Measurements from ENCODE around the gene LIX1L.
"Not testable (repeated sequence)": the region's sequence is repeated elsewhere in the genome, so short reads cannot be mapped to it uniquely, and the experiment has no call there.

The LIX1L gene

GRCh38 chr1:145927916-145928643 is 29.7 kb downstream of the LIX1L start:
- no peak for DNase-seq

GRCh38 chr1:145927063-145927886 is 30.5 kb downstream of the LIX1L start, which contains the start of gene RBM8A:
TSS of gene RBM8A (minus strand) at chr1:145927484. CDS start at chr1:145927426, 58 bp downstream.
- peak; percentile 98 for DNase-seq

DNA sequence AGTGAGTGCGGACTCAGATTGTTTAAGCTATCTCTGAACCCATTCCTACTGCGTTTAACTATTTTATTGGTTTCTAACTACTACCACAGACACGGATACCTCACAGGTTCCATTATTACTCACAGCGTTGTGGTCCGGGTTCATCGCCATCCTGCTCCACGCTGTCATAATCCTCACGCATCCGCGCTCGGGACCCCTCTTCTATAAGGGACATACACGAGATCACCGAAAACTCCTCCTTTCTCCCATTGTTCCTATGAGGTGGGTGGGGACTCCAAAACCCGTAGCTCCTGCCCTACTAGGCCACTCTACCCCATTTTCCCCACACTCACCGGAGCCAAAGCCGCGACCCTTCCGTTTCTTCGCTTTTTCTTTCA is 31.1 kb downstream of the LIX1L start:
- DNase-seq, result no peak

DNA sequence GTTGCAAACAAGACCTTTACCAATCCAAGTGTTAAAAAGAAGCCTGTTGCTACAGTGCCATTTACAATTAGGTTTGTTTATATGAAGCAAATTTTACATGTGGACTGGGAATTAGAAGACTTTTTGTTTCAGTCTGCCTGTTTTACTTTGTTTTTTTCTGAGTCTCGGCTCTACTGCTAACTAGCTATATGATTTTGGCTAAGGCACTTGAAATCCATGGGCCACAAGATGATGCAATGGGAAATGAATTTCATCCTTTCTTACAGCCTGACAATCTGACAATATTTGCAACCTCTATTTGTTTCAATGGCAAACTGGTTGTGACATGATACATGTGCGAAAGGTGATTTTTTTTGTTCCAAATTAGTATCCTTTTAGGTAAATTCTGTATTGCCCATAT is 35.6 kb downstream of the LIX1L start:
- no peak for DNase-seq

- DNase-seq, result not testable (repeated sequence)
These were observed 37.5 kb downstream of the LIX1L start for GRCh38 chr1:145920297-145920696.

DNA sequence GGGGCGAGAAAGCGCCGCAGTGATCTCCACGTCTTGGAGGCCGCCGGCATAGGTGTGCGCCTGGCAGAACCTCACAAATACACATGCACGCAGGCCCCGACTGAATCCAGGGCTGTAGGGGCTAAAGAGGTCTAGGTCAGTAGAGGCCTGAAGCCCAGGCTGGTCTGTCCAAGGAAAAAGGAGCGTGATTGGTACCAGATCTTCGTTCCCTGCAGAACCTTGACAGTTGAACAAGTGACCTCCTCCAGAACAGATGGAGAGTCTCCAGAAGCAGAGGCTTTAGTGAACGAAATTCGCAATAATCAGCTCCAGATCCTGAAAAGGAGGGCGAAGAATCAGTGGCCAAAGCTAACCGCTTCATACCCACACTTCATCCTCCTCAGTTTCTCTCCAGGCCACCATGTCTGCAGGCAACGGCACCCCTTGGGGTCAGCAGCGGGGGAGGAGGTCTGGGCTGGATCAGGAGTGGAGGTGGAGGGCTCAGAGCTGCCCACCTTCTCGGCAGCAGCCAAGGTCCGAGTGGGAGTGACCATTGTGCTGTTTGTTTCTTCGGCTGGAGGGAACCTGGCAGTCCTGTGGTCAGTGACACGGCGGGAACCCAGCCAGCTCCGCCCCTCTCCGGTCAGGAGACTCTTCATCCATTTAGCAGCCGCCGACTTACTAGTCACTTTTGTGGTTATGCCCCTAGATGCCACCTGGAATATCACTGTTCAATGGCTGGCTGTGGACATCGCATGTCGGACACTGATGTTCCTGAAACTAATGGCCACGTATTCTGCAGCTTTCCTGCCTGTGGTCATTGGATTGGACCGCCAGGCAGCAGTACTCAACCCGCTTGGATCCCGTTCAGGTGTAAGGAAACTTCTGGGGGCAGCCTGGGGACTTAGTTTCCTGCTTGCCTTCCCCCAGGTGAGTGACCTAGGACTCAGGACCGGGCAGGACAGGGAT is 38.6 kb downstream of the LIX1L start:
- DNase-seq, result no peak

- peak; percentile 95 for DNase-seq
These were observed 39.4 kb downstream of the LIX1L start, which contains the start of gene PEX11B for GRCh38 chr1:145918144-145918991. TSS of gene PEX11B (minus strand) at chr1:145918717. CDS start at chr1:145918688, 29 bp downstream.

- no peak for DNase-seq
These were observed 40.2 kb downstream of the LIX1L start for GRCh38 chr1:145917595-145917994.

DNA sequence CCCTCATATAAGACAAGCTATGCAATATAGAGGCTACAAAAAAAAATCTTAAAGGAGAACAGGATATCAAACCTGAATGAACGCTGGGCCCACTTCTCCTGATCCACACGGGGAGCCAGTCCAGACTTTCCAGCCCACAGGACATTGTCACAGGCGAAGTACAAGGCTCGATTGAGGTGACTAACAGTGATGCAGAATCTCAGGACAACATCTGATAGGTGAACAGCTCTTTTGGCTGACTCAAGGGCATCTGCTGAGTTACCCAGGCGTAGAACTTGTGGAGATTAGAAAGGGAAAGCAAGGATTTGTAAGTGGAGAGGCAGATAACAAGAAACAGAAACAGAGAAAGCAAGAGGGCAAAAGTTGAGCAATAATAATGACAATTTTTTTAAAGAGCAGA is 41.1 kb downstream of the LIX1L start:
- no peak for DNase-seq

DNA sequence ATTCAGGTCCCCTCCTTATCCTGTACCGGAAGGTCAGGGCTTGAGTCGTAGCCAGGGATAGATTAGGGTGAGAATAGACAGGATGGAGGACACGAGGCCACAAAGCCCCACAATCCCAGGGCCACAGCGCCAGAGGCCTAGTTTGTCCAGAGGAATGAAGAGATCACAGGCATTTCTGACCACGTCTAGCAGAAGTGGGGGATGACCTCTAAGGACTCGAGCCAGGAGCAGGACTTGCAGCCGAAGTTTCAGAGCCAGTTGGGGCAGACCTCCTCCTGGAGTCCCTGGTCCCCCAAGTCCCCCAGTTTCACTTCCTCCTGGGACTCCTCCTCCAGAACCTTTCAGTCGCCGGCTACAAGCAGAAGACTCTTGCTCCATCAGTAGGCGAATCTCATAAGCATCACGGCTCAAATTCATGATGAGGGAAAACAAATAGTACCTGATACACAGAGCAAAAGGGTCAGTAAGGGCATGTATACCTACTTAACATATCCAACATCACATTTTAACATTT is 45.6 kb downstream of the LIX1L start:
- DNase-seq, result no peak

GRCh38 chr1:145908653-145909052 is 49.2 kb downstream of the LIX1L start:
- no peak for DNase-seq

GRCh38 chr1:145906954-145907753 is 50.7 kb downstream of the LIX1L start:
- DNase-seq, result no peak

DNA sequence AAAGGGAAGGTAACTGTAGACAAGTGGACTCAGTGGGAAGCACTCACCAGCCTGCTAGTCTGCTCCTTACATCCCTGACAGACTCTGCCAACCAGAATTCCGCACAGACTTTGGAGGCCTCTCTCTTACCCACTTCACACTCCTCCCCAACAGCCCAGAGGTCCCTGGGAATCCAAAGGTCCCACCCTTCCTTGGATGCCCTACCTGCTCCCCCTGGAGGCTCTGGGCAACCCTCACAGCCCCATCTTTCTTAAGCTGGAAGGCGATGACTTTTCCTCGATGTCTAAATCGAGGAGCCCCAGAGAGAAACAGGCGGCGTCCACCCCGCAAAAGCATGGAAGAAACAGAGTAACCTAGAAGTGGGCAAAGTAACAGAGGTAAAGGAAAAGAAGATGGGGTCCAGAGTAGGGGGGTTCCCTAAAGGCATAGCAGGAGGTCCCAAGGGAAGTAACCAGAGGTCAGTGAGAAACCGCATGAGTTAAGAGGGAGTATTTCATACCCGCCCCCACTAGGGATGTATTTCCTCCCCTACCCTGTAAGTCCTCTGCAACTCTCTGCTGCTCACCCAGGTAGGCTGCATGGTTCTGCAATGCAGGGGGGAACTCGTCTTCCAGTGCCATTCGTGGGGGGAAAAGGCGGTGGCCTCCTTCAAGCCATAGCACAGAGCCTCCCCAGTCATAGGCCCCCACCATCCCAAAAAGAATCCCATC is 56.4 kb downstream of the LIX1L start:
- no peak for DNase-seq

DNA sequence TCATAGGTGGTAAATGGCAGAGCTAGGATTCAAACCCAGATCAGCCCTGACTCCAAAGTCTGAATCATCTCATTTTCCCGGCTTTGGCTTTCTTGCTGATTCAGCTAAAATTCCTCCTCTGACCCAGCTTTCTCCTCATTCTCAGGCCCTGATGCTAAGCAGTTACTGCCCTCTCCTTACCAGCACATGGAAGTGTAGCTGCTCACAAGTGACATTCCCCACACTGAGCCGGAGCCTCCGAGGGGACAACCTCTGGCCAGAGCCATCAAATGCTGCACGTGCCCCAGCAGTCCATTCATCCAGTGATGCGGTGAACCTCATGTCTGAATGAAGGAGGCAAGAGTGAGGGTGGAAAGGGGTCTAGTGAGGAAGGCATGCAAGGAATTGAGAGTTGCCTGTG is 59.1 kb downstream of the LIX1L start:
- DNase-seq, result no peak

- no peak for DNase-seq
These were observed 59.8 kb downstream of the LIX1L start for GRCh38 chr1:145897969-145898368.

GRCh38 chr1:145895471-145895870 is 62.3 kb downstream of the LIX1L start:
- DNase-seq, result no peak

- no peak for DNase-seq
These were observed 64.3 kb downstream of the LIX1L start for GRCh38 chr1:145893306-145894055.

DNA sequence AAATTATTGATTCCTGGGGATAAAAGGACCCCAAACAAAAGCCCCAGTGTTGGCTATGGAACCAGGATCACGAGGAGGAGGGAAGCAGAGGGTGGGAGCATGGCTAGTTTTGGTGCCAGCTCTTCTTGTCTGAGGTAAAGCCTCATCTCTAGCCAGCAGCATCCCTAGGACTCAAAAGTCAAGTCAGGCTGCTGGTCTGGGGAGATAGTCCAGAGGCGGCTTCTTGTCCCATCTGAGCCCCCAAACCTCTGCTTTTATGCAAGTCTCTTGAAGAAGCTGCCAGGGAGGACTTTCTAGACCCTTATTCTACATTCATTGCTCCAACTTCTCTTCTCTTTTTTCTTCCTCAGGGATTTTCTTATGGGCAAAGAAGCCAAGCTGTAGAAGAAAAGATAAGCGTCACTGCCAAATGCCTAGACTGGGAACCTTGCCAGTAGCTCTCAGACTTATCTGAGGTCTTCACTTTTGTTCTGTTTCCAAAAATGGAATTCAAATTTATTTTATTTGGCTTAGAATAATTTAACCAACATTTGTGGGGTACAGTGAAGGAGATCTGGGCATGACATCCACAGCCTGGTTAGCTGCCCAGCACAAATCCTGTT is 65.2 kb downstream of the LIX1L start:
- DNase-seq, result no peak

Measured in CD4-positive, alpha-beta T cell treated with Interleukin-21 for 1 hour (primary cell).